ENCODE results near the gene CDC42SE1. TPM values are rescaled to one million over a fixed set of nuclear protein-coding genes. Genes with fewer than 3 reads are reported as not detected.

The CDC42SE1 gene
- total RNA-seq, 2 donors from 2014 or later = 57.9 to 66.8 TPM

- no peaks in the 10 kb centered on the region for H3K9me3 ChIP-seq
- intact Hi-C loops (cut with DNase I) = no loop called here
- no peak overlapping the region for H3K9ac ChIP-seq (ENCODE audit: low read depth in 2 of 2, low read length in 2 of 2)
- H3K27me3 ChIP-seq = no peaks in the 10 kb centered on the region
- no peak overlapping the region for H3K4me3 ChIP-seq
- TF ChIP-seq, protein P1, sequence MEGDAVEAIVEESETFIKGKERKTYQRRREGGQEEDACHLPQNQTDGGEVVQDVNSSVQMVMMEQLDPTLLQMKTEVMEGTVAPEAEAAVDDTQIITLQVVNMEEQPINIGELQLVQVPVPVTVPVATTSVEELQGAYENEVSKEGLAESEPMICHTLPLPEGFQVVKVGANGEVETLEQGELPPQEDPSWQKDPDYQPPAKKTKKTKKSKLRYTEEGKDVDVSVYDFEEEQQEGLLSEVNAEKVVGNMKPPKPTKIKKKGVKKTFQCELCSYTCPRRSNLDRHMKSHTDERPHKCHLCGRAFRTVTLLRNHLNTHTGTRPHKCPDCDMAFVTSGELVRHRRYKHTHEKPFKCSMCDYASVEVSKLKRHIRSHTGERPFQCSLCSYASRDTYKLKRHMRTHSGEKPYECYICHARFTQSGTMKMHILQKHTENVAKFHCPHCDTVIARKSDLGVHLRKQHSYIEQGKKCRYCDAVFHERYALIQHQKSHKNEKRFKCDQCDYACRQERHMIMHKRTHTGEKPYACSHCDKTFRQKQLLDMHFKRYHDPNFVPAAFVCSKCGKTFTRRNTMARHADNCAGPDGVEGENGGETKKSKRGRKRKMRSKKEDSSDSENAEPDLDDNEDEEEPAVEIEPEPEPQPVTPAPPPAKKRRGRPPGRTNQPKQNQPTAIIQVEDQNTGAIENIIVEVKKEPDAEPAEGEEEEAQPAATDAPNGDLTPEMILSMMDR (IDR thresholded peaks at IDR 0.05) = no peak
- DNase-seq = no peak
- peaks cover 4% of the 10 kb centered on the region for H3K4me1 ChIP-seq
- no peak overlapping the region for H3K27ac ChIP-seq
- no peaks in the 10 kb centered on the region for H3K36me3 ChIP-seq
Observed at GRCh38 chr1:151043163-151043562, 16.3 kb downstream of the CDC42SE1 start.

- no peak for DNase-seq
- Histone ChIP-seq H3K4me3 (no peak overlapping the region), H3K4me1 (no peaks in the 10 kb centered on the region), H3K27ac (no peak overlapping the region), H3K9me3 (no peaks in the 10 kb centered on the region), H3K9ac (ENCODE audit: low read depth in 2 of 2, low read length in 2 of 2) (no peak overlapping the region), H3K27me3 (no peaks in the 10 kb centered on the region), H3K36me3 (peaks cover 2% of the 10 kb centered on the region)
- TF ChIP-seq, protein P1 (IDR thresholded peaks at IDR 0.05) = no peak
- intact Hi-C loops (cut with DNase I) = no loop called here
Observed at GRCh38 chr1:151039521-151039920, 19.9 kb downstream of the CDC42SE1 start.

DNA sequence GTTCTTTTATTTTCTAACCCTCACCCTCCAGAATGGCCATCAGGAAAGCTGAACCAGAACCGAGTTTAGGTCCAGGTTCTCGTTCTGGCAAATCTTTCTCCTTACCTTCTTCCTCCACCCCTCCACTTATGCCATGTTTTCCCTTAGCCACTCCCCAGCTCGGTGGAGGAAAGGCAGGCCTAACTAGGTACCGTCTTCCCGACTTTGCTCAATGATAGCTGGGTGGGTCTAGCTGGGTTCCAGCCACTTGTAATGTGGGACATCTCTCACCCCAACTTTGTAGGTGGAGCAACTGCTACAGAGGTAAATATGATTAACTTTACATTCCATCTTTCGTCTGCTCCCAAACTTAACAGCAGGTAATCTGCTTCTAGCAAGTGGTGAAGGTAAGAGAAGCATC lies 22.4 kb downstream of the CDC42SE1 start:
- Histone ChIP-seq H3K36me3 (peaks cover 5% of the 10 kb centered on the region), H3K9ac (ENCODE audit: low read depth in 2 of 2, low read length in 2 of 2) (no peak overlapping the region), H3K27ac (no peak overlapping the region), H3K4me1 (no peaks in the 10 kb centered on the region), H3K9me3 (no peaks in the 10 kb centered on the region), H3K27me3 (no peaks in the 10 kb centered on the region), H3K4me3 (no peak overlapping the region)
- TF ChIP-seq, protein P1 (IDR thresholded peaks at IDR 0.05) = no peak
- intact Hi-C loops (cut with DNase I) = no loop called here
- DNase-seq = no peak

GRCh38 chr1:151036356-151036755 lies 23.1 kb downstream of the CDC42SE1 start, which contains the start of gene BNIPL:
BNIPL (plus strand) TSS chr1:151036586; CDS start chr1:151036726, 140 bp downstream.
- TF ChIP-seq, protein P1 (IDR thresholded peaks at IDR 0.05) = no peak
- Histone ChIP-seq H3K9ac (ENCODE audit: low read depth in 2 of 2, low read length in 2 of 2) (no peak within 1 kb of the TSS), H3K4me3 (no peak within 1 kb of the TSS), H3K9me3 (no peaks in the 10 kb centered on the region), H3K4me1 (no peaks in the 10 kb centered on the region), H3K36me3 (peaks cover 5% of the 10 kb centered on the region), H3K27me3 (no peaks in the 10 kb centered on the region), H3K27ac (no peak within 1 kb of the TSS)
- intact Hi-C loops (cut with DNase I) = no loop called here
- no peak for DNase-seq

- DNase-seq = no peak
- H3K9me3 ChIP-seq = no peaks in the 10 kb centered on the region
- TF ChIP-seq, protein P1 (IDR thresholded peaks at IDR 0.05) = no peak
- H3K9ac ChIP-seq (ENCODE audit: low read depth in 2 of 2, low read length in 2 of 2) = no peak overlapping the region
- intact Hi-C loops (cut with DNase I) = no loop called here
- no peaks in the 10 kb centered on the region for H3K4me1 ChIP-seq
- no peak overlapping the region for H3K4me3 ChIP-seq
- peaks cover 5% of the 10 kb centered on the region for H3K36me3 ChIP-seq
- no peaks in the 10 kb centered on the region for H3K27me3 ChIP-seq
- H3K27ac ChIP-seq = no peak overlapping the region
Observed at GRCh38 chr1:151035167-151035566, 24.3 kb downstream of the CDC42SE1 start.

Data from colonic mucosa (tissue), 4 donors.